IPS-20b (cell line): ENCODE results near the gene PDZRN4.

Experiments
- H3K27ac ChIP-seq: one replicate; pipeline ENCODE4 v1.5.1; 2013; ENCODE audit warnings: low read length
- H3K27me3 ChIP-seq: 2 replicates; pipeline ENCODE4 v1.6.1; 2013; ENCODE audit warnings: mild to moderate bottlenecking, low read length, inconsistent platforms; ENCODE audit not compliant: insufficient read depth
- H3K36me3 ChIP-seq: 2 replicates; pipeline ENCODE4 v1.6.1; 2013; ENCODE audit warnings: low read depth, mild to moderate bottlenecking, inconsistent platforms, low read length, moderate library complexity; ENCODE audit not compliant: insufficient read depth
- H3K4me1 ChIP-seq: 2 replicates; pipeline ENCODE4 v1.6.1; 2013; ENCODE audit warnings: mild to moderate bottlenecking, control low read depth, inconsistent platforms, low read length, moderate library complexity; ENCODE audit not compliant: insufficient read depth
- H3K4me3 ChIP-seq: 2 replicates; pipeline ENCODE4 v1.5.1; 2013; ENCODE audit warnings: mild to moderate bottlenecking, low read length, inconsistent platforms
- H3K9ac ChIP-seq: 2 replicates; pipeline ENCODE4 v1.6.1; 2013; ENCODE audit warnings: low read depth, mild to moderate bottlenecking, inconsistent platforms, low read length, moderate library complexity
- H3K9me3 ChIP-seq: 2 replicates; pipeline ENCODE4 v1.6.1; 2013; ENCODE audit warnings: mild to moderate bottlenecking, low read depth, low read length, inconsistent platforms; ENCODE audit not compliant: insufficient read depth

The PDZRN4 gene

DNA sequence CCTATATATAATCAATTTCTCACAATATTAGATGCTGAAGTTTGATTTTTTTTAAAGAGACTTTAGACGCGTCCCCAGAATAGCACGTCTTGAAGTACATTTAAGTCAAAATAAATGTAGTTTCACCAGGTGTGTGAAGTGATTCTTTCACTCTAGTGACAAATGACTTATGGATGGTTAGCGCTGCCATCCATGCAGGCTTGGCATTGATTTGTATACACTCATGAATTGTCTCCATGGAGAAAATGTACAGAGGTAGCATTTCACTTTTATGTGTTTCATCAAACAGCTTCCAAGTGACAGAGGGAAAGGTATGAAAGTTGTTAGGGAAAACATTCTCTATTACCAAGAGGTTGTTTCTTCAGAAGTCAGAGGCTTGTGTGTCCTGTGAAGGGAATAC is 360.8 kb downstream of the PDZRN4 start:
- Histone ChIP-seq H3K4me3 (no peak overlapping the region), H3K27ac (no peak overlapping the region)

DNA sequence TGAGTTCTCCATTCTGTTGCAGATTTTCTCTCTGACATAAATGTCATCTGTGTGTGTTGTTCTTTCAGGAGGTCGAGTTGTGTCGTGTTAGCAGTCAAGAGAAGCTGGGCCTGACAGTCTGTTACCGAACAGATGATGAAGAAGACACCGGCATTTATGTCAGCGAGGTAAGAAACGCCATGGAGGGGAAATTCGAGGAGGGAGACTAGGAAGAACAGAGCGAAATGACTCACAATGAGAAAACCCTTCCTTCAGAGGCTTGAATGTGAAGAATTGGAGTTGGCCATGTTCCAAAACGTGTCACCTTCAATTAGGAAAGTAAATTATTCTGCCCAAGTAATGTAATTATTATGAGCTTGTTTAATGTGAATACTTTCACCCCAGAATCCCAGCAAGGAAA is 364.5 kb downstream of the PDZRN4 start:
- no peaks in the 10 kb centered on the region for H3K9me3 ChIP-seq
- H3K4me3 ChIP-seq, result no peak overlapping the region
- H3K27me3 ChIP-seq, result no peaks in the 10 kb centered on the region
- no peaks in the 10 kb centered on the region for H3K4me1 ChIP-seq
- H3K36me3 ChIP-seq, result no peaks in the 10 kb centered on the region
- H3K27ac ChIP-seq, result no peak overlapping the region
- no peak overlapping the region for H3K9ac ChIP-seq

More for the DNA sequence above, 360.8 kb downstream of the PDZRN4 start:
- no peaks in the 10 kb centered on the region for H3K36me3 ChIP-seq
- H3K4me1 ChIP-seq, result no peaks in the 10 kb centered on the region
- H3K9me3 ChIP-seq, result no peaks in the 10 kb centered on the region
- no peak overlapping the region for H3K9ac ChIP-seq
- no peaks in the 10 kb centered on the region for H3K27me3 ChIP-seq

DNA sequence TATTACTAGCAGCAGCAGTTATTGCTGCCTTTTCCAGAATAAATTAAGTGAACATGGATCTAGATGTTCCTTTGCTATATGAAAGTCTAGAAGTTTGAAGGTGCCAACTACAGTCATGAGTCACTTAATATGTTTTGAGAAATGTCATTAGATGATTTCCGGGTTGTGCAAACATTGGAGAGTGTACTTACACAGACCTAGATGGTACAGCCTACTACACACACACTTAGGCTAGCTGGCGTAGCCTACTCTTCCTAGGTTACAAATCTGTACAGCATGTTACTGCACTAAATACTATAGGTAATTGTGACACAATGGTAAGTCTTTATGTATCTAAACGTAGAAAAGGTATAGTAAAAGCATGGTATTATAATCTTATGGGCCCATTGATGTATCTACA is 368.1 kb downstream of the PDZRN4 start:
- Histone ChIP-seq H3K27ac (no peak overlapping the region), H3K4me3 (no peak overlapping the region), H3K36me3 (no peaks in the 10 kb centered on the region), H3K4me1 (peaks cover 5% of the 10 kb centered on the region; the same call in 1 of the 2 replicates), H3K9me3 (no peaks in the 10 kb centered on the region), H3K27me3 (no peaks in the 10 kb centered on the region), H3K9ac (no peak overlapping the region)

DNA sequence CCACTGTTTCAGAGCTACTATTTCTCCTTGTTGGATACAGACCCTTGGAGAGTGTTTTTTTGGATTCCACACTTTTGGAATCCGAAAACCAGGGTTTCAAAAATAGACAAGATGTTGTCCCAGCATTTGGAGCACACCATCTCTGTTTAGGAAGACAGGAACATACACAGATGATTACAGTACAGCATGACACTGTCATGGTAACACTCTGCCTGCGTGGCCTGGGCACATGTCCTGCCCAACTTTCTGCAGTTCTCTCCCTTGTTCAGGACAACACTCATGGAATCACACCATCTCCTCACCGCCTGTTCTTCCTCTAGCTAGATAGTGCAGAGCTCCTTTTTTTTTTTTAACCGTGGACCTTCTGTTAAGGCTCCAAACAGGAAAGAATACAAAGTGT is 369.2 kb downstream of the PDZRN4 start:
- peaks cover 5% of the 10 kb centered on the region; the same call in 1 of the 2 replicates for H3K4me1 ChIP-seq
- H3K36me3 ChIP-seq, result no peaks in the 10 kb centered on the region
- no peak overlapping the region for H3K9ac ChIP-seq
- H3K27me3 ChIP-seq, result no peaks in the 10 kb centered on the region
- no peaks in the 10 kb centered on the region for H3K9me3 ChIP-seq
- H3K4me3 ChIP-seq, result no peak overlapping the region
- H3K27ac ChIP-seq, result no peak overlapping the region

DNA sequence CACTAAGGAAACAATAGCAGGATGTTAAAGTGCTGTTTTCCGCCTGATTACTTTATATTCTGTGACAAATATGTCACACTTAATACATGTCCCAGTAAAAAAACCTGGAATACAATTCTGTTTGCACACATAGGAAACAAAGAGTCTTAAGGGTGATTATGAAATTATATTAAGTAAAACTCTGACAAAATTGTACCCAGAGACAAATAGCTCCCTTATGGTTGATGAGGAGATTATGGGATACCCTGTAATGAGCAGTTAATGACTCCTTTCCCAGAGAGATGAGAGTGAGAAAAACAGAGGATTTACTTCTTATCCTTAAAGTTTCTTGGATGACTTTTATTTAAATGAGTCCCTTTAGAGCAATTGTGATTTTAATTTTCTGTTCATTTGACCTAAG is 370.6 kb downstream of the PDZRN4 start:
- Histone ChIP-seq H3K36me3 (no peaks in the 10 kb centered on the region), H3K27ac (no peak overlapping the region), H3K4me3 (no peak overlapping the region), H3K9me3 (no peaks in the 10 kb centered on the region), H3K27me3 (no peaks in the 10 kb centered on the region), H3K9ac (no peak overlapping the region), H3K4me1 (peaks cover 5% of the 10 kb centered on the region; the same call in 1 of the 2 replicates)

DNA sequence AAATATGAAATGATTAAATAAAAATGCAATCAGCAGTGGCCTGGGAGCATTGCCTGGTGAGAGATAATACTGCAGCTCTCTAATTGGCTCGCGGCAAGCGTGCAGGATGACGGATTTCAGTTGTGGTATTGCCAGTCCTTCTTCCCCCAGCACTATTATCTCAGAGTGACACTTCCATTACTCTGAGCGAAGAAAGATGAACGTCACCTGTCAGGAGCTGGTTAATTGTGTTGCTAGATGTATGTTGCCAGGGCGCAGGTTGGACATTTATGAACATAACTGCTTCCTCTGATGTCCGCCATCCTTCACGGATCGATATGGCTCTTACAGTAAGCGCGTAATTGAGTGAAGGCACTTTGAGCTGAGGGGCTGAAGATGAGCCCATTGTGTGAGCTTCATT is 374.9 kb downstream of the PDZRN4 start:
- H3K36me3 ChIP-seq, result no peaks in the 10 kb centered on the region
- no peak overlapping the region for H3K9ac ChIP-seq
- peaks cover 5% of the 10 kb centered on the region; the same call in 1 of the 2 replicates for H3K4me1 ChIP-seq
- H3K27ac ChIP-seq, result no peak overlapping the region
- no peaks in the 10 kb centered on the region for H3K27me3 ChIP-seq
- H3K9me3 ChIP-seq, result no peaks in the 10 kb centered on the region
- H3K4me3 ChIP-seq, result no peak overlapping the region

DNA sequence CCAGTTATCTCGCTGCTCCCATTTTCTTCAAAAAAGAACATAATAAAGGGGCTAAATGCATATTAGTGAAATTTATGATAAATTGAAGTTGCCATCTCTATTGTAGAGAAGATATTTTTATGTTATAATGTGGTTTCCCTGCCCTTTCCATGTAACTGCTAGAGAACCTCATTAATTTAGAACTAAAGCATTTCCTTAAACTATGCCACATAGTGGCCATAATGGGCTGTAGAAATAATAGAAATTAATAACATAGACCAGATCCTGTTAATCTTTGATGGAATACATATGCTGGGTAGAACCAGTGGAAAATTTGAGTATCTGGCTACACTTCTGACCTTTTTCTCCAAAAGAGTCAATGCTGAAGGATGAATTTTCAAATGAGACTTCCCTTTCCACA is 376.7 kb downstream of the PDZRN4 start:
- H3K4me3 ChIP-seq, result no peak overlapping the region
- H3K9me3 ChIP-seq, result no peaks in the 10 kb centered on the region
- H3K4me1 ChIP-seq, result peaks cover 5% of the 10 kb centered on the region; the same call in 1 of the 2 replicates
- no peaks in the 10 kb centered on the region for H3K27me3 ChIP-seq
- H3K9ac ChIP-seq, result no peak overlapping the region
- H3K36me3 ChIP-seq, result no peaks in the 10 kb centered on the region
- H3K27ac ChIP-seq, result no peak overlapping the region

DNA sequence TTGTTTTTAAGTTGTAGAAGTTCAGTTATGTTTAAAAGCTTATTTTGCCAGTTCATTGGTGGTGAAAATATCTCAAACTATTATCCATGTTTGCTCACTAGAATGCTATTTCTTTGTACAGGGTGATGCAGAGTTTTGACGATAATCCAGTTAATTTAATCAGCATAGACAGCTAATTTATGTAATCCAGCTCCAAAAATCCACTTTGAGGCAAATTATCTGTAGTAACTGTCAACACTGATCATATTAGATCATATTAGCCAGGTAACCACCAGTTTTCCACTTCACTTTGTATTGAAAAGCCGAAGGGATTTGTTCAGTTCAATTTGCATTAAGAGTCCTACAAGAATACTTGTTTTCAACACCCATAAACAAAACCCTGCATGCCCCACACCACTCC is 378.6 kb downstream of the PDZRN4 start:
- no peak overlapping the region for H3K27ac ChIP-seq
- H3K9me3 ChIP-seq, result no peaks in the 10 kb centered on the region

DNA sequence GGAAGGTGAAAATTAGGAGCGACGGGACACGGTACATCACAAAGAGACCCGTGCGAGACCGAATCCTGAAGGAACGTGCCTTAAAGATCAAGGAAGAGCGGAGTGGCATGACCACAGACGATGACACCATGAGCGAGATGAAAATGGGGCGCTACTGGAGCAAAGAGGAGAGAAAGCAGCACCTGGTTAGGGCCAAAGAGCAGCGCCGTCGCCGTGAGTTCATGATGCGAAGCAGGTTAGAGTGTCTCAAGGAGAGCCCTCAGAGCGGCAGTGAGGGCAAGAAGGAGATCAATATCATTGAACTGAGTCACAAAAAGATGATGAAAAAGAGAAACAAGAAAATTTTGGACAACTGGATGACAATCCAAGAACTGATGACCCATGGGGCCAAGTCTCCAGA is 385.3 kb downstream of the PDZRN4 start:
- Histone ChIP-seq H3K4me3 (no peak overlapping the region), H3K9me3 (no peaks in the 10 kb centered on the region; the same call in 1 of the 2 replicates), H3K4me1 (peaks cover 25% of the 10 kb centered on the region)

More for the DNA sequence above, 378.6 kb downstream of the PDZRN4 start:
- Histone ChIP-seq H3K4me1 (no peaks in the 10 kb centered on the region), H3K27me3 (no peaks in the 10 kb centered on the region), H3K4me3 (no peak overlapping the region), H3K9ac (no peak overlapping the region), H3K36me3 (no peaks in the 10 kb centered on the region)

DNA sequence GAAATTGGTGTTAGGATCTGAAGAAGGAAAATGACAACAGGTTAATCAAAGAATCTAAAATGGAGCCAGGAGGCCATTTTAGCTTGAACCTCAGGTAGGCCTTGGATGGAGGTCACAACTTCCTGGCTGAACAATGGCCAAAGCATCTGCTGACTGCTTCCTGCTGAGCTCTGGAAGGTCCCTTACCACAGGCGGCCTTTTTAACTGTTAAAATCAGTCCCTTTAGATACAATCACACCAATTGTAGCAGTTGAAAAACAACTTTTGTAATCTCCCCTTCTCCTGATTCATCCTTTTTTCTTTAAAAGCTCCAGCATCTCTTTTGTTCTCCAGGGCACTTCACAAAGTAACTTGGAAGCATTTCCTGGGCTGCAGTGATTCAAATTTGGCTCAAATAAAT is 388.8 kb downstream of the PDZRN4 start:
- peak overlapping the region; percentile 52; the same call in 1 of the 2 replicates for H3K9ac ChIP-seq
- H3K4me1 ChIP-seq, result peaks cover 30% of the 10 kb centered on the region
- no peaks in the 10 kb centered on the region for H3K27me3 ChIP-seq
- H3K9me3 ChIP-seq, result no peaks in the 10 kb centered on the region; the same call in 1 of the 2 replicates
- peak overlapping the region; percentile 74 for H3K27ac ChIP-seq
- H3K4me3 ChIP-seq, result no peak overlapping the region
- no peaks in the 10 kb centered on the region for H3K36me3 ChIP-seq

More for the DNA sequence above, 385.3 kb downstream of the PDZRN4 start:
- no peak overlapping the region for H3K27ac ChIP-seq
- H3K36me3 ChIP-seq, result no peaks in the 10 kb centered on the region
- no peaks in the 10 kb centered on the region for H3K27me3 ChIP-seq
- no peak overlapping the region for H3K9ac ChIP-seq

DNA sequence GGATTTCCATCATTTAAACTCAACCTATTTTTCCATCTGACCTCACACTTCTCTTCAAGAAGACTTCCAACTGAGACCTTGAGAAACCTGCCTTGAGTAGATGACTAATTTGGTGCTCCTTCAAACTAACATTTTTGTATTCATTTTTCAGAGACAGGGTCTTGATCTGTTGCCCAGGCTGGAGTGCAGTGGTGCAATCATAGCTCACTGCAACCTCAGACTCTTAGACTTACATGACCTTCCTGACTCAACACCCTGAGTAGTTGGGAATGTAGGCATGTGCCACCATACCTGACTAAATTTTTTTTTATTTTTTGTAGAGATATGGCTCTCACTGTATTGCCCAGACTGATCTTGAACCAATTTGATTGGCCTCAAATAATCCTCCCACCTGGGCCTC is 389.9 kb downstream of the PDZRN4 start:
- Histone ChIP-seq H3K36me3 (no peaks in the 10 kb centered on the region), H3K9ac (peak overlapping the region; percentile 7; the same call in 1 of the 2 replicates), H3K4me3 (no peak overlapping the region), H3K27me3 (no peaks in the 10 kb centered on the region), H3K27ac (peak overlapping the region; percentile 74), H3K9me3 (no peaks in the 10 kb centered on the region; the same call in 1 of the 2 replicates), H3K4me1 (peaks cover 30% of the 10 kb centered on the region)

DNA sequence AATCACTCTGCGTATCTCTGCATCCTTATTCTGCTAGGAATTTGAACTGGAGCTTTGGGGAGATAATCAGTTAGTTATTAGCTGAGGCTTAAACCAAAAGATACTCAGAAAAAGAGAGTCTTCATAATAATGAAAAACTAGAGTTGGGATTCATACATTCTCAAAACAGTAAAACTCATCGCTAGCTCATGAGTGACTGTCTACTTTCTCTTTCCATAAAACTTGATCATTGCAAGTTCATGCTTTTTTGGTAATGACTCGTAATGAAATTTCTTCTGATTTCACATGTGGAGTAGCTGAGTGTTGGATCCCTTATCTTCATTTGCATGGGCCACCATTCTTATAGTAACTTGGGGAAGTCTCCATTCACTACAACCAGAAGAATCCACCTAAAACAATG is 397.7 kb downstream of the PDZRN4 start:
- H3K9ac ChIP-seq, result no peak overlapping the region
- H3K27ac ChIP-seq, result no peak overlapping the region
- H3K27me3 ChIP-seq, result no peaks in the 10 kb centered on the region

More for the DNA sequence above, 397.7 kb downstream of the PDZRN4 start:
- no peaks in the 10 kb centered on the region for H3K9me3 ChIP-seq
- H3K36me3 ChIP-seq, result no peaks in the 10 kb centered on the region
- no peak overlapping the region for H3K4me3 ChIP-seq
- H3K4me1 ChIP-seq, result no peaks in the 10 kb centered on the region
